Measurements from ENCODE around the gene UAP1L1. TPM values are rescaled to one million over a fixed set of nuclear protein-coding genes. Genes with fewer than 3 reads are reported as not detected.
A peak's percentile ranks its signal among the peaks of the same experiment; 100 is the strongest.

Gene UAP1L1
- total RNA-seq, 1 donor from 2014 or later = 34.2 TPM

GRCh38 chr9:137044037-137044436 lies 33.3 kb upstream of the UAP1L1 start:
- no peaks in the 10 kb centered on the region for H3K36me3 Mint-ChIP-seq (ENCODE audit: unreplicated experiment)
- no peak for DNase-seq (ENCODE audit: extremely low spot score, unreplicated experiment)
- H3K4me1 Mint-ChIP-seq (ENCODE audit: unreplicated experiment) = peaks cover 9% of the 10 kb centered on the region
- H3K27me3 Mint-ChIP-seq (ENCODE audit: unreplicated experiment) = peaks cover 6% of the 10 kb centered on the region
- H3K4me3 Mint-ChIP-seq (ENCODE audit: unreplicated experiment) = no peak overlapping the region
- no peak overlapping the region for H3K27ac Mint-ChIP-seq (ENCODE audit: unreplicated experiment)
- no peaks in the 10 kb centered on the region for H3K9me3 Mint-ChIP-seq (ENCODE audit: unreplicated experiment)
- TF ChIP-seq CTCF (IDR thresholded peaks at IDR 0.05) = no peak

- Mint-ChIP-seq H3K4me1 (ENCODE audit: unreplicated experiment) (peaks cover 10% of the 10 kb centered on the region), H3K9me3 (ENCODE audit: unreplicated experiment) (no peaks in the 10 kb centered on the region), H3K27ac (ENCODE audit: unreplicated experiment) (no peak overlapping the region), H3K4me3 (ENCODE audit: unreplicated experiment) (peak overlapping the region; percentile 63), H3K36me3 (ENCODE audit: unreplicated experiment) (no peaks in the 10 kb centered on the region), H3K27me3 (ENCODE audit: unreplicated experiment) (peaks cover 9% of the 10 kb centered on the region)
- TF ChIP-seq CTCF (IDR thresholded peaks at IDR 0.05) = no peak
- no peak for DNase-seq (ENCODE audit: extremely low spot score, unreplicated experiment)
Observed at GRCh38 chr9:137044502-137045177, 32.7 kb upstream of the UAP1L1 start.

GRCh38 chr9:137045294-137046087 lies 31.8 kb upstream of the UAP1L1 start:
- DNase-seq (ENCODE audit: extremely low spot score, unreplicated experiment) = no peak

GRCh38 chr9:137046088-137046787 lies 31.1 kb upstream of the UAP1L1 start, which contains the start of gene NPDC1:
Gene NPDC1, minus strand, starts transcription at chr9:137046177. Its CDS starts 188 bp downstream, at chr9:137045989.
- Mint-ChIP-seq H3K4me1 (ENCODE audit: unreplicated experiment) (peaks cover 10% of the 10 kb centered on the region), H3K27ac (ENCODE audit: unreplicated experiment) (no peak within 1 kb of the TSS), H3K36me3 (ENCODE audit: unreplicated experiment) (no peaks in the 10 kb centered on the region), H3K4me3 (ENCODE audit: unreplicated experiment) (peak within 1 kb of the TSS; percentile 72), H3K27me3 (ENCODE audit: unreplicated experiment) (peaks cover 13% of the 10 kb centered on the region), H3K9me3 (ENCODE audit: unreplicated experiment) (no peaks in the 10 kb centered on the region)
- TF ChIP-seq CTCF (IDR thresholded peaks at IDR 0.05) = peak; percentile 89
- DNase-seq (ENCODE audit: extremely low spot score, unreplicated experiment) = peak; percentile 93

More at GRCh38 chr9:137045294-137046087, 31.8 kb upstream of the UAP1L1 start:
- H3K9me3 Mint-ChIP-seq (ENCODE audit: unreplicated experiment) = no peaks in the 10 kb centered on the region
- no peak overlapping the region for H3K27ac Mint-ChIP-seq (ENCODE audit: unreplicated experiment)
- no peaks in the 10 kb centered on the region for H3K36me3 Mint-ChIP-seq (ENCODE audit: unreplicated experiment)
- no peak for TF ChIP-seq CTCF (IDR thresholded peaks at IDR 0.05)
- H3K27me3 Mint-ChIP-seq (ENCODE audit: unreplicated experiment) = peaks cover 13% of the 10 kb centered on the region
- peaks cover 10% of the 10 kb centered on the region for H3K4me1 Mint-ChIP-seq (ENCODE audit: unreplicated experiment)
- H3K4me3 Mint-ChIP-seq (ENCODE audit: unreplicated experiment) = peak overlapping the region; percentile 72
